Psoas muscle (tissue), 8 donors: ENCODE measurements around the gene GEMIN7. TPM values are rescaled to one million over a fixed set of nuclear protein-coding genes. Genes with fewer than 3 reads are reported as not detected.

Source experiments
- ATAC-seq, 4 donors: fragments of 200-7000 bp; cut with Tn5 transposase; one replicate each; pipeline ENCODE4 v1.9.1; 2020; ENCODE audit warnings: moderate library complexity in 3 of 4, mild to moderate bottlenecking in 2 of 4
- DNase-seq, 2 donors: peaks; one replicate each; pipeline ENCODE4 v3.0.0-alpha.2; 2020
- H3K27ac ChIP-seq: fragments of 200-600 bp; one replicate; pipeline ENCODE4 v1.8.0; 2022
- H3K27me3 ChIP-seq, 3 donors: fragments of 200-600 bp in 1 of 3; one replicate each; pipeline versions ENCODE4 v1.6.1 to v1.8.0; 2013 to 2022; ENCODE audit warnings: low read length in 2 of 3, mild to moderate bottlenecking in 2 of 3, moderate library complexity in 1 of 3; ENCODE audit not compliant: insufficient read depth in 3 of 3
- H3K36me3 ChIP-seq, 2 donors: fragments of 200-600 bp in 1 of 2; one replicate each; pipeline versions ENCODE4 v1.6.1 to v1.8.0; 2013 to 2022; ENCODE audit warnings: low read depth in 1 of 2, mild to moderate bottlenecking in 1 of 2, moderate library complexity in 1 of 2; ENCODE audit not compliant: insufficient read depth in 1 of 2
- H3K4me1 ChIP-seq: fragments of 200-600 bp; one replicate; pipeline ENCODE4 v1.8.0; 2022
- H3K4me3 ChIP-seq: fragments of 200-600 bp; one replicate; pipeline ENCODE4 v1.8.0; 2022; ENCODE audit warnings: mild to moderate bottlenecking
- H3K9me3 ChIP-seq: fragments of 200-600 bp; one replicate; pipeline ENCODE4 v1.8.0; 2022
- CTCF ChIP-seq: fragments of 200-600 bp; IDR thresholded peaks from one replicate; pipeline ENCODE4 v1.8.0; 2022; ENCODE audit warnings: antibody characterized with exemption
- WGBS, 3 donors: extraction: QIAGEN DNeasy Blood & Tissue Kit; methylation state at CpG; one replicate each; pipeline versions ENCODE4 v1.1.6 to v1.1.7; 2013; 5-methylcytosine and 5-hydroxymethylcytosine counted together
- intact Hi-C, 2 donors: fragments of 100-400 bp; cut with DNase I; formaldehyde crosslinking; loops; one replicate each; pipeline versions ENCODE4 v1.11.0 to v1.14.2; 2022
- polyA plus RNA-seq, 3 donors: library from polyadenylated mRNA; stranded (reverse); fragments of 200-250 nt; gene quantifications; one replicate each; pipeline ENCODE4 v1.2.3, GENCODE V29; 2013
- total RNA-seq, 4 donors: library from RNA; stranded (reverse); fragmentation: NEBNext Ultra II Directional in 2 of 4; extraction: Animal tissue kit (Norgen Biotek cat#: 25700) in 2 of 4; gene quantifications; one replicate each; pipeline versions ENCODE4 v1.2.1 to v1.2.4, GENCODE V29; 2021 to 2023
- donor health status: healthy with polysubstance abuse.
- donor health status: DM: no; HTN: no; CAD: no; lungs with moderate emphysema.
- donor health status: Bipolar disorder and iron deficiency.
- donor health status: healthy.
- donor health status: DM: yes; HTN: yes; CAD: no.
- donor health status: DM: no; HTN: no; CAD: no.
- donor health status: DM: no; HTN: no; CAD: no.
- donor health status: DM: yes; HTN: yes; CAD: no.

The GEMIN7 gene
- total and polyA plus RNA-seq, 7 donors = 19.6 to 51.1 (median 27.3) TPM

- Histone ChIP-seq H3K9me3 (no peaks in the 10 kb centered on the region), H3K27me3 (no peaks in the 10 kb centered on the region), H3K4me1 (no peaks in the 10 kb centered on the region), H3K4me3 (no peak overlapping the region), H3K36me3 (peaks cover 3 to 98% of the 10 kb centered on the region in 2 donors), H3K27ac (no peak overlapping the region)
- intact Hi-C loops = no loop called here
- TF ChIP-seq CTCF = no peak
- WGBS, 3 donors = 91 to 95% (median 92%) methylated on average over 36 to 38 of the region's 38 CpGs
- DNase-seq (no peak), ATAC-seq (no peak)
Observed at GRCh38 chr19:45066921-45067661, 12.0 kb upstream of the GEMIN7 start.

GRCh38 chr19:45068041-45068440 lies 11.0 kb upstream of the GEMIN7 start:
- H3K36me3 ChIP-seq = peaks cover 0 to 92% of the 10 kb centered on the region in 2 donors
- no peaks in the 10 kb centered on the region for H3K27me3 ChIP-seq
- intact Hi-C loops = no loop called here
- no peaks in the 10 kb centered on the region for H3K9me3 ChIP-seq
- H3K4me3 ChIP-seq = no peak overlapping the region
- no peak for DNase-seq
- 67 to 79% (median 78%) methylated on average over 3 to 9 of the region's 10 CpGs for WGBS, 3 donors
- H3K27ac ChIP-seq = no peak overlapping the region
- no peaks in the 10 kb centered on the region for H3K4me1 ChIP-seq
- no peak for ATAC-seq
- TF ChIP-seq CTCF = no peak

DNA sequence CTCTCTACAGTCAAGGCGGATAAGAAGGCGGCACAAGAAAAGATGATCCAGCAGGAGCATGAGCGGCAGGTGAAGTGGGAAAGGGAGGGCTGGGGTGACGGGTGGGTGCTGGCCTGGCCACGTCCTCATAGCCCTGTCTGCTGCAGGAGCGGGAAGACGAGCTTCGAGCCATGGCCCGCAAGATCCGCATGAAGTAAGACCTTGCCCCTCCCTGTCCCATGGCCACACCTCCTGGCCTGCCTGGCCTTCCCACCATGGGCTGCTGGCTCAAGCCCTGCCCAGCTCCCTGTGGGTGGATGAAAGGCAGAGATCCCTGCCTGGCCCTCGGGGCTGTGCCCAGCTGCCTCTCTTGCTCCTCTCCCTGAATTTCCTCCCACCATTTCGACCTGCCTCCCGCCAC lies 10.0 kb upstream of the GEMIN7 start:
- Histone ChIP-seq H3K36me3 (peaks cover 0 to 82% of the 10 kb centered on the region in 2 donors), H3K9me3 (no peaks in the 10 kb centered on the region), H3K4me1 (no peaks in the 10 kb centered on the region), H3K27me3 (no peaks in the 10 kb centered on the region), H3K27ac (no peak overlapping the region), H3K4me3 (no peak overlapping the region)
- no peak for TF ChIP-seq CTCF
- peak in 3 of 4 donors; percentile 23 to 29 (median 23) for ATAC-seq
- no peak for DNase-seq
- 72 to 84% (median 74%) methylated on average over 13 of the region's 13 CpGs for WGBS, 3 donors
- intact Hi-C loops = no loop called here

- intact Hi-C loops = no loop called here
- WGBS, 3 donors = 87 to 93% (median 88%) methylated on average over 6 of the region's 6 CpGs
Observed at GRCh38 chr19:45070214-45070613, 8.8 kb upstream of the GEMIN7 start.

More at GRCh38 chr19:45070214-45070613, 8.8 kb upstream of the GEMIN7 start:
- Histone ChIP-seq H3K27me3 (no peaks in the 10 kb centered on the region), H3K4me3 (no peak overlapping the region), H3K9me3 (no peaks in the 10 kb centered on the region), H3K4me1 (no peaks in the 10 kb centered on the region), H3K36me3 (peaks cover 0 to 71% of the 10 kb centered on the region in 2 donors), H3K27ac (no peak overlapping the region)
- DNase-seq (no peak), ATAC-seq (no peak)
- no peak for TF ChIP-seq CTCF
